Thyroid gland (tissue), 4 donors: ENCODE data around the gene EFL1. TPM values are rescaled to one million over a fixed set of nuclear protein-coding genes. Genes with fewer than 3 reads are reported as not detected.

ENCODE experiments used
- DNase-seq, 2 donors: peaks; one replicate each; pipeline ENCODE4 v3.0.0-alpha.2; 2019
- H3K27ac ChIP-seq, 3 donors: fragments of 200-600 bp; sonication (generic); 1 replicate in 2 of 3; 2 replicates in 1 of 3; pipeline ENCODE4 v1.5.1; 2016 to 2019; ENCODE audit warnings: mild to moderate bottlenecking in 1 of 3, moderate library complexity in 1 of 3
- H3K27me3 ChIP-seq: fragments of 200-600 bp; sonication (generic); one replicate; pipeline ENCODE4 v1.5.1; 2019
- H3K36me3 ChIP-seq, 2 donors: fragments of 200-600 bp; sonication (generic); one replicate each; pipeline ENCODE4 v1.5.1; 2016 to 2019
- H3K4me1 ChIP-seq, 2 donors: fragments of 200-600 bp; sonication (generic); one replicate each; pipeline ENCODE4 v1.5.1; 2017 to 2019
- H3K4me3 ChIP-seq, 3 donors: fragments of 200-600 bp; sonication (generic); replicated peaks in 1 of 3; 1 replicate in 2 of 3; 2 replicates in 1 of 3; pipeline ENCODE4 v1.5.1; 2016; ENCODE audit warnings: mild to moderate bottlenecking in 1 of 3
- H3K9me3 ChIP-seq: fragments of 200-600 bp; sonication (generic); one replicate; pipeline ENCODE4 v1.5.1; 2017
- POLR2A ChIP-seq, 2 donors: fragments of 450-650 bp; IDR thresholded peaks; one replicate each; pipeline ENCODE4 v1.6.1; 2017; ENCODE audit warnings: antibody characterized with exemption in 2 of 2, mild to moderate bottlenecking in 2 of 2, moderate library complexity in 1 of 2
- WGBS, 2 donors: methylation state at CpG; one replicate each; pipeline ENCODE4 v1.1.5; 2017; 5-methylcytosine and 5-hydroxymethylcytosine counted together
- intact Hi-C: fragments of 100-400 bp; cut with DNase I; formaldehyde crosslinking; loops from one replicate; pipeline ENCODE4 v1.15.1; 2023
- total RNA-seq, 4 donors: library from RNA; depleted of rRNA; stranded (reverse); fragments of >200 nt; gene quantifications; one replicate each; pipeline ENCODE4 v1.2.3, GENCODE V29; 2016
- TF ChIP-seq, protein P1 (sequence below), 6 experiments: fragments of 200-600 bp in 3 of 6; fragments of 450-650 bp in 3 of 6; sonication (generic) in 3 of 6; IDR thresholded peaks; one replicate each; pipeline ENCODE4 v1.5.1; 2016 to 2019; ENCODE audit warnings: antibody characterized with exemption in 6 of 6, mild to moderate bottlenecking in 2 of 6, inconsistent platforms in 1 of 6, moderate library complexity in 1 of 6

EFL1 gene
- total RNA-seq, 4 donors from 2014 or later, result 10.3 to 29.8 (median 17.5) TPM

DNA sequence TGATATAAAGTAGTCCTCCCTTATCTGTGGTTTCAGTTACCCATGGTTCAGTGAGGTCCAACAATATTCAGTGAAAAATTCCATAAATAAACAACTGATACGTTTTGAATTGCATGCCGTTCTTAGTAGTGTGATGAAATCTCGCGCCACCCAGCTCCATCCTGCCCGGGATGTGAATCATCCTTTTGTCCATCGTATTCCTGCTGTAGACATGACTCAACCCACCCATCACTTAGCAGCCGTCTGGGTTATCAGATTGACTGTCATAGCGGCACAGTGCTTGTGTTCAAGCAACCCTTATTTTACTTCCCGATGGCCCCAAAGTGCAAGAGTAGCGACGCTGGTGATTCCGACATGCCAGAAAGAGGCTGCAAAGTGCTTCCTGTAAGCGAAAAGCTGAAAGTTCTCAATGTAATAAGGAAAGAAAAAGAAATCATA lies 168.7 kb downstream of the EFL1 start:
- TF ChIP-seq, protein P1, sequence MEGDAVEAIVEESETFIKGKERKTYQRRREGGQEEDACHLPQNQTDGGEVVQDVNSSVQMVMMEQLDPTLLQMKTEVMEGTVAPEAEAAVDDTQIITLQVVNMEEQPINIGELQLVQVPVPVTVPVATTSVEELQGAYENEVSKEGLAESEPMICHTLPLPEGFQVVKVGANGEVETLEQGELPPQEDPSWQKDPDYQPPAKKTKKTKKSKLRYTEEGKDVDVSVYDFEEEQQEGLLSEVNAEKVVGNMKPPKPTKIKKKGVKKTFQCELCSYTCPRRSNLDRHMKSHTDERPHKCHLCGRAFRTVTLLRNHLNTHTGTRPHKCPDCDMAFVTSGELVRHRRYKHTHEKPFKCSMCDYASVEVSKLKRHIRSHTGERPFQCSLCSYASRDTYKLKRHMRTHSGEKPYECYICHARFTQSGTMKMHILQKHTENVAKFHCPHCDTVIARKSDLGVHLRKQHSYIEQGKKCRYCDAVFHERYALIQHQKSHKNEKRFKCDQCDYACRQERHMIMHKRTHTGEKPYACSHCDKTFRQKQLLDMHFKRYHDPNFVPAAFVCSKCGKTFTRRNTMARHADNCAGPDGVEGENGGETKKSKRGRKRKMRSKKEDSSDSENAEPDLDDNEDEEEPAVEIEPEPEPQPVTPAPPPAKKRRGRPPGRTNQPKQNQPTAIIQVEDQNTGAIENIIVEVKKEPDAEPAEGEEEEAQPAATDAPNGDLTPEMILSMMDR (IDR thresholded peaks at IDR 0.05), result no peak
- no peak for TF ChIP-seq POLR2A (IDR thresholded peaks at IDR 0.05)
- Histone ChIP-seq H3K27ac (no peak overlapping the region), H3K27me3 (no peaks in the 10 kb centered on the region), H3K9me3 (no peaks in the 10 kb centered on the region), H3K4me3 (no peak overlapping the region), H3K4me1 (no peaks in the 10 kb centered on the region), H3K36me3 (no peaks in the 10 kb centered on the region)
- 86 to 90% methylated on average over 13 of the region's 13 CpGs for WGBS, 2 donors
- DNase-seq, result no peak
- intact Hi-C loops, result no loop called here

DNA sequence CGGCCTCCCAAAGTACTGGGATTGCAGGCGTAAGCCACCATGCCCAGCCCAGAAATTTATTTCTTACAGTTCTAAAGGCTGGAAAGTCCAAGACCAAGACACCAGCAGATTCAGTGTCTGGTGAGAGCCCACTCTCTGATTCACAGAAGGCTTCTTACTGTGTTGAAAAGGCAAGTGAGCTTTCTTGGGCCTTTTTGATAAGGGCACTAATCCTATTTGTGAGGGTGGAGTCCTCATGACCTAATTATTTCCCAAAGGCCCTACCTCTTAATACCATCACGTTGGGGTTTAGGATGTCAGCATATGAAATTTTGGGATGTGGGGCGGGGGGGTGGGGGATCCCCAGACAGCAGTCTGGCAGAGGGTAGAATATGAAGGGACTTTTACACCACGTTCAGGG lies 169.2 kb downstream of the EFL1 start:
- Histone ChIP-seq H3K27me3 (no peaks in the 10 kb centered on the region), H3K27ac (no peak overlapping the region), H3K36me3 (no peaks in the 10 kb centered on the region), H3K4me1 (no peaks in the 10 kb centered on the region), H3K4me3 (no peak overlapping the region), H3K9me3 (no peaks in the 10 kb centered on the region)
- no peak for DNase-seq
- WGBS, 2 donors, result 89 to 95% methylated on average over 5 of the region's 5 CpGs
- no peak for TF ChIP-seq POLR2A (IDR thresholded peaks at IDR 0.05)
- TF ChIP-seq, protein P1 (IDR thresholded peaks at IDR 0.05), result no peak
- intact Hi-C loops, result no loop called here

DNA sequence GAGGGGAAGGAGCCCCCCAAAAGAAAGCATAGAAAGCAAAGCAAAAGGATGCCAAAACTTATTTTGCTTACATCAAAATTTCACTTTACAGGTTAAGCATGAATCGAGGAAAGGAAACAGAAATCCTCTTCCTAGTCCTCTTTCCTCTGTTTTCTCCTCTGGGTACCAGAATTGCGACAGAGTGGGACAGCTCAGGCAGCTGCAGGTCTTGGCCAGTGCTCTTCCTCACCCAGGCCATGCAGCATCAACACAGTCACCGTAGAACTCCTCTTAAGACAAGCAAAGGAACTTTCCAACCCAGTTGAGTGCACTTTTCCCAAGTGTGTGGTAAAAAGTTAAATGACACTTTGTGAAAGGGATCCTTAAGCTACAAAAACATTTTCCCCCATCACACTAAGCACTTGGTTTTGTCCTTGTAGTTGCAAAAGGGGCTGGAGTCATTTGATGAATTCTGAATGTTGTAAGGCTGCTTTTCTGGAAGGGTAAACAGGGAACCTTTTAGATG lies 170.8 kb downstream of the EFL1 start:
- TF ChIP-seq, protein P1 (IDR thresholded peaks at IDR 0.05), result no peak
- no peak for TF ChIP-seq POLR2A (IDR thresholded peaks at IDR 0.05)
- H3K9me3 ChIP-seq, result no peaks in the 10 kb centered on the region
- no peak overlapping the region for H3K27ac ChIP-seq
- WGBS, 2 donors, result 53 to 57% methylated on average over 3 of the region's 3 CpGs
- H3K4me3 ChIP-seq, result no peak overlapping the region
- no peak for DNase-seq
- intact Hi-C loops, result no loop called here
- no peaks in the 10 kb centered on the region for H3K4me1 ChIP-seq
- H3K27me3 ChIP-seq, result no peaks in the 10 kb centered on the region
- no peaks in the 10 kb centered on the region for H3K36me3 ChIP-seq

DNA sequence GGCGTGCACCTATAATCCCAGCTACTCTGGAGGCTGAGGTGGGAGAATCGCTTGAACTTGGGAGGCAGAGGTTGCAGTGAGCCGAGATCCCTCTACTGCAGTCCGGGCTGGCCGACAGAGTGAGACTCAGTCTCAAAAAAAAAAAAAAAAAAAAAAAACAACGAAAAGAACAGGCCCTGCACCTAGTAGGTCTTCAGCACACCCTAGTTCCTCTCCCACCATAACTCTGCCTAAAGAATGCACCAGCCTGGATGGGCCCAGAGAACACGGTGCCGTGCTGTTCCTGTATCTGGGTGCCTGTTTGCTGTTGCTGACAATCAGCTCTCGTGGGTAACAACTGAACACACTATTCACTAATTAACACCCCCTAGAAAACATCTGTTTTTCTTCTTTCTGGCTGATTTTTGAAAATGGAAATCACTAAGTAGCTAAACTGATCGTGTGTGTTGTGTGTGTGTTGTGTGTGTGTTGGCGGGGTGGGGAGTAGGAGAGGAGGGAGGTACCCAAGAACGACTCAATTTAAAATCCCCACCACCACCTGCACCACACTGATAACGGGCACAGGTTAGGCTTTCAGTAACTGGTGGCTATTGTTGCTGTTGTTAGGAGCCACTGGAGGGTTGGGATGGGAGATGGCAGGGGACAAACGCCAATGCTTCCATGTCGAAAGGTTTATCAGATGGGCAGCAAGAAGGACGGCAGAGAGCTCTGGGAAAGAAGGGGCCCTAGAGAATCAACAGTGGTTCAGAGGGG lies 176.1 kb downstream of the EFL1 start:
- H3K4me1 ChIP-seq, result no peaks in the 10 kb centered on the region
- H3K36me3 ChIP-seq, result no peaks in the 10 kb centered on the region
- TF ChIP-seq, protein P1 (IDR thresholded peaks at IDR 0.05), result no peak
- no peak for TF ChIP-seq POLR2A (IDR thresholded peaks at IDR 0.05)
- no peaks in the 10 kb centered on the region for H3K27me3 ChIP-seq
- intact Hi-C loops, result no loop called here
- no peak overlapping the region for H3K4me3 ChIP-seq
- no peak for DNase-seq
- no peak overlapping the region for H3K27ac ChIP-seq
- no peaks in the 10 kb centered on the region for H3K9me3 ChIP-seq
- WGBS, 2 donors, result 86 to 89% methylated on average over 16 of the region's 16 CpGs
